Left renal pelvis (tissue), 4 donors: ENCODE data around the gene SSR2. TPM values are rescaled to one million over a fixed set of nuclear protein-coding genes. Genes with fewer than 3 reads are reported as not detected.

Experiments used
- polyA plus RNA-seq, 4 donors: library from polyadenylated mRNA; unstranded; fragments of 120-200 nt; gene quantifications; one replicate each; pipeline ENCODE4 v1.2.1, GENCODE V29; 2013; ENCODE audit not compliant: insufficient read length in 4 of 4

The SSR2 gene
- polyA plus RNA-seq, 4 donors, result 353 to 473 (median 417) TPM

Other genes starting within 250 kb of the SSR2 start
- gene GON4L, start 163.7 kb downstream of the SSR2 start, polyA plus RNA-seq, result 10 to 100 TPM; 42.3 to 58.1 (median 47.3) TPM
- 10 to 100 TPM; 14.3 to 24.3 (median 19.0) TPM for gene SYT11, start 161.4 kb downstream of the SSR2 start, polyA plus RNA-seq
- gene RIT1, start 109.6 kb downstream of the SSR2 start, polyA plus RNA-seq, result 10 to 100 TPM; 28.8 to 52.5 (median 47.8) TPM
- 10 to 100 TPM; 36.0 to 80.9 (median 53.2) TPM for gene KHDC4, start 86.5 kb downstream of the SSR2 start, polyA plus RNA-seq
- under 1 TPM in 2 of 4 donors, not detected in 2; 0.13 to 0.14 TPM for gene RXFP4, start 79.3 kb downstream of the SSR2 start, polyA plus RNA-seq
- 10 to 100 TPM; 77.1 to 88.9 (median 82.7) TPM for gene ARHGEF2, start 42.4 kb downstream of the SSR2 start, polyA plus RNA-seq
- gene UBQLN4, start 32.8 kb upstream of the SSR2 start, polyA plus RNA-seq, result 10 to 100 TPM; 38.3 to 61.2 (median 51.5) TPM
- 10 to 100 TPM; 35.2 to 69.7 (median 51.8) TPM for gene LAMTOR2, start 33.8 kb upstream of the SSR2 start, polyA plus RNA-seq
- 10 to 100 TPM in 3 of 4 donors, 1 to 10 TPM in 1; 1.7 to 66.2 (median 52.7) TPM for gene RAB25, start 40.2 kb upstream of the SSR2 start, polyA plus RNA-seq
- gene MEX3A, start 61.5 kb upstream of the SSR2 start, polyA plus RNA-seq, result 10 to 100 TPM; 40.9 to 46.9 (median 45.0) TPM
- gene LMNA, start 93.8 kb upstream of the SSR2 start, polyA plus RNA-seq, result 100 to 1,000 TPM in 2 of 4 donors, 10 to 100 TPM in 2; 94.5 to 161 (median 104) TPM
- 10 to 100 TPM in 3 of 4 donors, 1 to 10 TPM in 1; 2.5 to 26.8 (median 22.4) TPM for gene SEMA4A, start 132.6 kb upstream of the SSR2 start, polyA plus RNA-seq
- gene SLC25A44, start 173.2 kb upstream of the SSR2 start, polyA plus RNA-seq, result 10 to 100 TPM; 16.6 to 30.5 (median 27.7) TPM
- gene PMF1, start 192.1 kb upstream of the SSR2 start, polyA plus RNA-seq, result 100 to 1,000 TPM in 1 of 4 donors, 10 to 100 TPM in 3; 48.8 to 110 (median 80.0) TPM
- gene BGLAP, start 221.2 kb upstream of the SSR2 start, polyA plus RNA-seq, result 1 to 10 TPM; 1.3 to 7.4 (median 1.9) TPM
- 1 to 10 TPM; 2.4 to 6.8 (median 4.0) TPM for gene PAQR6, start 227.1 kb upstream of the SSR2 start, polyA plus RNA-seq